Measurements from ENCODE around the gene SLC25A21.

GRCh38 chr14:36655571-36655962 lies 516.8 kb downstream of the SLC25A21 start:
- TF ChIP-seq CTCF (IDR thresholded peaks at IDR 0.05) (no peak), POLR2A (IDR thresholded peaks at IDR 0.05) (no peak)
